HCT116 (cell line): ENCODE results near the gene CHERP. TPM values are rescaled to one million over a fixed set of nuclear protein-coding genes. Genes with fewer than 3 reads are reported as not detected.

Experiments
- ATAC-seq: fragments of 200-7000 bp; cut with Tn5 transposase; 2 replicates; pipeline ENCODE4 v1.9.1; 2020; ENCODE audit warnings: mild to moderate bottlenecking, moderate library complexity
- BruUV-seq: library from RNA; stranded (reverse); fragments of 400-500 nt; replicated peaks from 2 replicates; lab custom pipeline; 2021; lab: Mats Ljungman, UMichigan
- CTCF ChIA-PET: fragments of 300-600 bp; sonication (Branson Sonifier 250); formaldehyde crosslinking; loops from one replicate; lab custom pipeline; 2021; ENCODE audit warnings: antibody characterized with exemption; lab: Charles Lee
- POLR2A ChIA-PET: fragments of 300-600, 350-600 bp; sonication (Branson Sonifier 250); formaldehyde crosslinking; loops from one replicate; lab custom pipeline; 2021; ENCODE audit warnings: antibody characterized with exemption; lab: Charles Lee
- RAD21 ChIA-PET, 2 experiments: fragments of 300-600 bp; sonication (Branson Sonifier 250); formaldehyde crosslinking; loops; one replicate each; lab custom pipeline; 2023; ENCODE audit warnings: low total read pairs in 2 of 2; ENCODE audit not compliant: uncharacterized antibody in 2 of 2, unreplicated experiment in 2 of 2, low non-redundant PET in 1 of 2; lab: Charles Lee
- DNase-seq: peaks from one replicate; pipeline ENCODE4 v3.0.0-alpha.2; 2010; ENCODE audit warnings: low read depth, low spot score
- H2AFZ ChIP-seq: fragments of 200-600 bp; shearing (Covaris generic), sonication (generic); 2 replicates; pipeline ENCODE4 v1.6.1; 2017; ENCODE audit warnings: low read depth, mixed run types, mixed read lengths, antibody characterized with exemption, low read length; ENCODE audit not compliant: poor library complexity, severe bottlenecking
- H3K27ac ChIP-seq: 2 replicates; pipeline ENCODE4 v1.5.1; 2012; ENCODE audit warnings: low read depth, low read length
- H3K27me3 ChIP-seq: fragments of 200-600 bp; sonication (generic); 2 replicates; pipeline ENCODE4 v1.6.1; 2016; ENCODE audit warnings: mixed run types, low read length, mixed read lengths; ENCODE audit not compliant: insufficient read depth
- H3K36me3 ChIP-seq, 2 experiments: fragments of 200-500 bp in 1 of 2; fragments of 200-600 bp in 1 of 2; sonication (Bioruptor generic) in 1 of 2; sonication (generic) in 1 of 2; 2 replicates each; pipeline versions ENCODE4 v1.5.1 to v1.6.1; 2014 to 2016; ENCODE audit warnings: low read length in 2 of 2, inconsistent platforms in 1 of 2, mixed read lengths in 1 of 2, mixed run types in 1 of 2; ENCODE audit not compliant: insufficient read depth in 2 of 2, control insufficient read depth in 1 of 2
- H3K4me1 ChIP-seq, 2 experiments: fragments of 200-600 bp in 1 of 2; sonication (generic) in 1 of 2; 2 replicates each; pipeline versions ENCODE4 v1.5.1 to v1.6.1; 2012 to 2017; ENCODE audit warnings: low read length in 2 of 2, inconsistent platforms in 1 of 2, mild to moderate bottlenecking in 1 of 2, mixed read lengths in 1 of 2, mixed run types in 1 of 2, moderate library complexity in 1 of 2; ENCODE audit not compliant: insufficient read depth in 2 of 2, control insufficient read depth in 1 of 2
- H3K4me2 ChIP-seq: fragments of 200-600 bp; sonication (generic); 2 replicates; pipeline ENCODE4 v1.6.1; 2017; ENCODE audit warnings: mixed run types, low read length, mixed read lengths
- H3K4me3 ChIP-seq, 2 experiments: fragments of 200-600 bp in 1 of 2; sonication (generic) in 1 of 2; replicated peaks in 1 of 2; 2 replicates each; pipeline ENCODE4 v1.5.1; 2011 to 2016; ENCODE audit warnings: low read length in 2 of 2, control low read depth in 1 of 2, low read depth in 1 of 2, mild to moderate bottlenecking in 1 of 2, mixed read lengths in 1 of 2, mixed run types in 1 of 2
- H3K79me2 ChIP-seq: fragments of 200-600 bp; sonication (generic); 2 replicates; pipeline ENCODE4 v1.6.1; 2017; ENCODE audit warnings: mild to moderate bottlenecking, mixed run types, low read length, moderate library complexity, mixed read lengths; ENCODE audit not compliant: insufficient read depth
- H3K9ac ChIP-seq: fragments of 200-600 bp; sonication (generic); 2 replicates; pipeline ENCODE4 v1.6.1; 2016; ENCODE audit warnings: low read length, mixed read lengths
- H3K9me2 ChIP-seq: fragments of 200-600 bp; sonication (generic), shearing (Covaris generic); 2 replicates; pipeline ENCODE4 v1.6.1; 2017; ENCODE audit warnings: mixed run types, mild to moderate bottlenecking, moderate library complexity; ENCODE audit not compliant: insufficient read depth
- H3K9me3 ChIP-seq, 2 experiments: fragments of 200-500 bp in 1 of 2; fragments of 200-600 bp in 1 of 2; sonication (Bioruptor generic) in 1 of 2; sonication (generic) in 1 of 2; 2 replicates each; pipeline ENCODE4 v1.6.1; 2014 to 2017; ENCODE audit warnings: low read length in 2 of 2, mixed read lengths in 2 of 2, inconsistent platforms in 1 of 2, low read depth in 1 of 2, mild to moderate bottlenecking in 1 of 2, mixed run types in 1 of 2, moderate library complexity in 1 of 2; ENCODE audit not compliant: control insufficient read depth in 1 of 2, insufficient read depth in 1 of 2
- H4K20me1 ChIP-seq: fragments of 200-600 bp; sonication (generic), shearing (Covaris generic); 2 replicates; pipeline ENCODE4 v1.6.1; 2017; ENCODE audit warnings: mixed run types, mild to moderate bottlenecking, moderate library complexity; ENCODE audit not compliant: insufficient read depth
- CEBPB ChIP-seq: IDR thresholded peaks from 2 replicates; pipeline ENCODE4 v1.6.1; 2012; ENCODE audit warnings: low read depth
- FOSL1 ChIP-seq: IDR thresholded peaks from 2 replicates; pipeline ENCODE4 v1.6.1; 2012; ENCODE audit warnings: low read depth
- POLR2A ChIP-seq: IDR thresholded peaks from 2 replicates; pipeline ENCODE4 v1.7.0; 2011; ENCODE audit warnings: borderline replicate concordance; ENCODE audit not compliant: insufficient read depth, insufficient read length; ENCODE audit errors: extremely low read depth
- REST ChIP-seq: IDR thresholded peaks from 2 replicates; pipeline ENCODE4 v1.6.1; 2012; ENCODE audit warnings: low read depth
- ZNF274 ChIP-seq: fragments of 200-500 bp; sonication (Bioruptor generic); IDR thresholded peaks from 2 replicates; pipeline ENCODE4 v1.6.1; 2014; ENCODE audit warnings: mild to moderate bottlenecking, low read depth, low read length, inconsistent platforms
- intact Hi-C: fragments of 100-400 bp; cut with micrococcal nuclease; formaldehyde crosslinking; loops from 2 replicates; pipeline ENCODE4 v1.10.0; 2022
- total RNA-seq: library from RNA; stranded (reverse); gene quantifications from one replicate; pipeline ENCODE4 v1.2.1, GENCODE V29; 2021; ENCODE audit not compliant: unreplicated experiment

The CHERP gene
- total RNA-seq, 1 experiment from 2014 or later: 65.8 TPM

- no peak for TF ChIP-seq REST
- TF ChIP-seq CEBPB: no peak
- no peak for TF ChIP-seq FOSL1
- no peak for TF ChIP-seq POLR2A
Measured at GRCh38 chr19:16588824-16589577, 46.8 kb upstream of the CHERP start (continued).

GRCh38 chr19:16587833-16588823 is 45.9 kb upstream of the CHERP start:
- POLR2A ChIA-PET: no interaction called here
- no peak overlapping the region for H3K4me3 ChIP-seq
- no peaks in the 10 kb centered on the region; the same call in 1 of the 2 replicates for H4K20me1 ChIP-seq
- TF ChIP-seq ZNF274: no peak
- no peaks in the 10 kb centered on the region for H3K27me3 ChIP-seq
- CTCF ChIA-PET: no interaction called here
- no peak overlapping the region for H2AFZ ChIP-seq
- H3K36me3 ChIP-seq: no peaks in the 10 kb centered on the region
- no peak overlapping the region for H3K27ac ChIP-seq
- H3K9me3 ChIP-seq: no peaks in the 10 kb centered on the region
- no peak overlapping the region for H3K9ac ChIP-seq
- ATAC-seq: no peak
- intact Hi-C loops: no loop called here
- no peak for DNase-seq
- H3K79me2 ChIP-seq: peaks cover 100% of the 10 kb centered on the region
- H3K9me2 ChIP-seq: no peaks in the 10 kb centered on the region
- BruUV-seq: no TSS peak
- no peak overlapping the region for H3K4me2 ChIP-seq
- RAD21 ChIA-PET: no interaction called here
- peaks cover 19 to 41% of the 10 kb centered on the region in 2 experiments for H3K4me1 ChIP-seq
